OCI-LY1 (cell line): ENCODE measurements around the gene EMCN.

Source experiments
- EZH2 ChIP-seq: fragments of 200-600 bp; sonication (generic), shearing (Covaris generic); IDR thresholded peaks from 2 replicates; pipeline ENCODE4 v1.8.0; 2017; ENCODE audit warnings: borderline replicate concordance, mixed run types, mild to moderate bottlenecking, antibody characterized with exemption, low read length, moderate library complexity, mixed read lengths
- TF ChIP-seq, protein P1 (sequence below): fragments of 200-600 bp; sonication (generic), shearing (Covaris generic); IDR thresholded peaks from 2 replicates; pipeline ENCODE4 v1.5.1; 2017; ENCODE audit warnings: mild to moderate bottlenecking, antibody characterized with exemption, low read length, moderate library complexity, mixed read lengths

DNA sequence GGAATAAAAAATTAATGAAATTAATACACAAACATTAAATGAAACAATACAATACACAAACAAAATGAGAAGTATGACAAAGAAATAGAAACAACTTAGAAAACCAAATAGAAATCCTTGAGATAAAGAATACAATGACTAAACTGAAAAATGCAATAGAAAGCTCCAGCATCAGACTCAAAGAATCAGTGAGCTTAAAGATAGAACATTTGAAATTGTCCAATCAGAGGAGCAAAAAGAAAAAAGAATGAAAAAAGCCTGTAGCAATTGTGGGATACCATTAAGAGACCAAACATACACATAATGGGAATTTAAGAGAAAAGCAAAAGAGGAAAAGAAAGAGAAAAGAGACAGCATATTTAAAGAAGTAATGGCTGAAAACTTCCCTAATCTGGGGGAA is 25.7 kb downstream of the EMCN start:
- TF ChIP-seq, protein P1, sequence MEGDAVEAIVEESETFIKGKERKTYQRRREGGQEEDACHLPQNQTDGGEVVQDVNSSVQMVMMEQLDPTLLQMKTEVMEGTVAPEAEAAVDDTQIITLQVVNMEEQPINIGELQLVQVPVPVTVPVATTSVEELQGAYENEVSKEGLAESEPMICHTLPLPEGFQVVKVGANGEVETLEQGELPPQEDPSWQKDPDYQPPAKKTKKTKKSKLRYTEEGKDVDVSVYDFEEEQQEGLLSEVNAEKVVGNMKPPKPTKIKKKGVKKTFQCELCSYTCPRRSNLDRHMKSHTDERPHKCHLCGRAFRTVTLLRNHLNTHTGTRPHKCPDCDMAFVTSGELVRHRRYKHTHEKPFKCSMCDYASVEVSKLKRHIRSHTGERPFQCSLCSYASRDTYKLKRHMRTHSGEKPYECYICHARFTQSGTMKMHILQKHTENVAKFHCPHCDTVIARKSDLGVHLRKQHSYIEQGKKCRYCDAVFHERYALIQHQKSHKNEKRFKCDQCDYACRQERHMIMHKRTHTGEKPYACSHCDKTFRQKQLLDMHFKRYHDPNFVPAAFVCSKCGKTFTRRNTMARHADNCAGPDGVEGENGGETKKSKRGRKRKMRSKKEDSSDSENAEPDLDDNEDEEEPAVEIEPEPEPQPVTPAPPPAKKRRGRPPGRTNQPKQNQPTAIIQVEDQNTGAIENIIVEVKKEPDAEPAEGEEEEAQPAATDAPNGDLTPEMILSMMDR, result no peak
- TF ChIP-seq EZH2, result no peak
